ENCODE data around the gene ZBTB32. TPM values are rescaled to one million over a fixed set of nuclear protein-coding genes. Genes with fewer than 3 reads are reported as not detected.
"Not testable (repeated sequence)": the region's sequence is repeated elsewhere in the genome, so short reads cannot be mapped to it uniquely, and the experiment has no call there.

Gene ZBTB32
- total RNA-seq, 4 donors from 2014 or later = not detected

DNA sequence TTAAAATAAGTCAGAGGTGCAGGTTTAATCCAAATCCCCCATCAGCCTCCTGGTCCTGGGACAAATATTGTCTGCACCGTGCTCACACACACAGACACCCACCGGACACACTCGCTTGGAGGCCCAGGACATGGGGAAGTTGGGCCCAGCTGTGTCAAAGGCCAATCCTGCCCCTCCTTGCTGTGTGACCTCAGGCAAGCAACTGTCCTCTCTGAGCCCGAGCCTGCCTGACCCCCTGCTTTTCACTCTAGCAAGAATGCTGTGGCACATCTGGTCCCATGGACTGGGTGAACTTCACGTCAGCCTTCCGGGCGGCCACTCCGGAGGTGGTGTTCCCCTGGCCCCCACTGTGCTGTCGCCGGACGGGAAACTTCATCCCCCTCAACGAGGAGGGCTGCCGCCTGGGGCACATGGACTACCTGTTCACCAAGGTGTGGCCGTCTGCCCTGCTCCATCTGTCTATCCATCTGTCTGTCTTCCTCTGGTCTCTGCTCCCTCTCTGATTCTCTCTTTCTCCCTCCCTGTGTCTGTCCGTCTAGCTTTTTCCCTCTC lies 28.7 kb upstream of the ZBTB32 start:
- no peaks in the 10 kb centered on the region for H3K9me3 ChIP-seq
- no peak for TF ChIP-seq CTCF (IDR thresholded peaks at IDR 0.05)
- intact Hi-C loops (cut with DNase I; ENCODE audit: low total_unique reads) = no loop called here
- H3K36me3 ChIP-seq = no peaks in the 10 kb centered on the region
- no peak overlapping the region for H3K27ac ChIP-seq
- peaks cover 0 to 10% of the 10 kb centered on the region in 2 donors for H3K27me3 ChIP-seq
- DNase-seq = no peak
- no peaks in the 10 kb centered on the region for H3K4me1 ChIP-seq
- H3K4me3 ChIP-seq = no peak overlapping the region

- no peak overlapping the region for H3K4me3 ChIP-seq
- no peaks in the 10 kb centered on the region for H3K9me3 ChIP-seq
- H3K27me3 ChIP-seq = no peaks in the 10 kb centered on the region
- no peak overlapping the region for H3K27ac ChIP-seq
- no peak for DNase-seq
- H3K36me3 ChIP-seq = no peaks in the 10 kb centered on the region
- intact Hi-C loops (cut with DNase I; ENCODE audit: low total_unique reads) = no loop called here
- TF ChIP-seq POLR2A (IDR thresholded peaks at IDR 0.05) = no peak
- no peak for TF ChIP-seq CTCF (IDR thresholded peaks at IDR 0.05)
- no peaks in the 10 kb centered on the region for H3K4me1 ChIP-seq
Observed at GRCh38 chr19:35689836-35690235, 14.5 kb upstream of the ZBTB32 start.

DNA sequence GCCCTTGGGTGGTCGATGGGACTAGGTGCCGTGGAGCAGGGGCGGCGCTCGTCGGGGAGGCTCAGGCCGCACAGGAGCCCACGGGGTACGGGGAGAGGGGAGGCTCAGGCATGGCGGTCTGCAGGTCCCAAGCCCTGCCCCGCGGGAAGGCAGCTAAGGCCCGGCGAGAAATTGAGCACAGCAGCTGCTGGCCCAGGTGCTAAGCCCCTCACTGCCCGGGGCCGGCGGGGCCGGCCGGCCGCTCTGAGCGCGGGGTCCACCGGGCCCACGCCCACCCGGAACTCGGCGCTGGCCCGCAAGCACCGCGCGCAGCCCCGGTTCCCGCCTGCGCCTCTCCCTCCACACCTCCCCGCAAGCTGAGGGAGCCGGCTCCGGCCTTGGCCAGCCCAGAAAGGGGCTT lies 13.3 kb upstream of the ZBTB32 start:
- DNase-seq; H3K36me3 ChIP-seq; H3K4me3 ChIP-seq; H3K4me1 ChIP-seq; H3K27ac ChIP-seq; intact Hi-C loops (cut with DNase I; ENCODE audit: low total_unique reads); H3K9me3 ChIP-seq; H3K27me3 ChIP-seq: not testable (repeated sequence)

DNA sequence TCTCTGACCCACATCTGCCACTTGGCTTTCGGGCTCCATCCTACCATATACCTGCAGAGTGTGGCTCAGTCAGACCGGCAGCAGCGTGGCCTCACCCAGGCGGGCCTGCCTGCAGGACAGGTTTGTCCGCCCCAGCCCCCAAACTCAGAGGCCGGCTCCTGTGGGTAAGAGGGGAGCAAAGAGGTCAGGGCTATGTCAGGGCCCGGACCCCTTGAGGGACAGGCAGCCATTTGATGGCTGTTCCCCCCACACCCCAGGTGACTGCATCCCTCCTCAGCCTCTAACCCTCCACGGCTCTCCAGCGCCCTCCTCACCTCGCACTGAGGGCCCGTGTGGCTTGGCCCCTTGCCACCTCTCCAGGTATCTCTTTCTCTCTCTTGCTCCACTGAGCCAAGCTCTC lies 12.3 kb upstream of the ZBTB32 start:
- TF ChIP-seq POLR2A (IDR thresholded peaks at IDR 0.05) (no peak), CTCF (IDR thresholded peaks at IDR 0.05) (no peak)
- intact Hi-C loops (cut with DNase I; ENCODE audit: low total_unique reads) = no loop called here
- DNase-seq = no peak
- Histone ChIP-seq H3K9me3 (no peaks in the 10 kb centered on the region), H3K4me3 (no peak overlapping the region), H3K27ac (no peak overlapping the region), H3K4me1 (no peaks in the 10 kb centered on the region), H3K36me3 (no peaks in the 10 kb centered on the region), H3K27me3 (no peaks in the 10 kb centered on the region)

GRCh38 chr19:35693422-35693821 lies 10.9 kb upstream of the ZBTB32 start:
- DNase-seq = no peak
- TF ChIP-seq CTCF (IDR thresholded peaks at IDR 0.05) (no peak), POLR2A (IDR thresholded peaks at IDR 0.05) (no peak)
- no peak overlapping the region for H3K4me3 ChIP-seq
- no peaks in the 10 kb centered on the region for H3K9me3 ChIP-seq
- H3K4me1 ChIP-seq = no peaks in the 10 kb centered on the region
- no peaks in the 10 kb centered on the region for H3K36me3 ChIP-seq
- H3K27me3 ChIP-seq = no peaks in the 10 kb centered on the region
- no peak overlapping the region for H3K27ac ChIP-seq
- intact Hi-C loops (cut with DNase I; ENCODE audit: low total_unique reads) = no loop called here

Data from uterus (tissue), 4 donors.